Activated T-helper 17 cell treated with anti-CD3 and anti-CD28 coated beads, Interleukin-2, amount 50 U/mL, for 72 hours (primary cell): ENCODE results near the gene CELSR1. TPM values are rescaled to one million over a fixed set of nuclear protein-coding genes. Genes with fewer than 3 reads are reported as not detected.

Source experiments
- ATAC-seq: fragments of 150-1000 bp; cut with Tn5 transposase; replicated peaks from 2 replicates; pipeline ENCODE4 v1.10.0; 2021; ENCODE audit warnings: mild to moderate bottlenecking, moderate library complexity
- H3K27ac Mint-ChIP-seq: one replicate; pipeline ENCODE4 v1.8.0; 2022; ENCODE audit warnings: mixed read lengths
- H3K27me3 Mint-ChIP-seq: one replicate; pipeline ENCODE4 v1.8.0; 2022; ENCODE audit warnings: mixed read lengths
- H3K36me3 Mint-ChIP-seq: one replicate; pipeline ENCODE4 v1.8.0; 2022; ENCODE audit warnings: low read depth, mild to moderate bottlenecking, mixed read lengths
- H3K4me1 Mint-ChIP-seq: one replicate; pipeline ENCODE4 v1.8.0; 2022; ENCODE audit warnings: mixed read lengths
- H3K4me3 Mint-ChIP-seq: one replicate; pipeline ENCODE4 v1.8.0; 2022; ENCODE audit warnings: mild to moderate bottlenecking, mixed read lengths
- H3K9me3 Mint-ChIP-seq: one replicate; pipeline ENCODE4 v1.8.0; 2022; ENCODE audit warnings: mixed read lengths
- total RNA-seq, 2 donors: library from RNA; stranded (reverse); gene quantifications; one replicate each; pipeline ENCODE4 v1.2.3, GENCODE V29; 2022

The CELSR1 gene
- total RNA-seq, 2 donors from 2014 or later = 0.32 to 0.48 TPM

- H3K36me3 Mint-ChIP-seq = no peaks in the 10 kb centered on the region
- no peak overlapping the region for H3K27ac Mint-ChIP-seq
- no peaks in the 10 kb centered on the region for H3K27me3 Mint-ChIP-seq
- peaks cover 4% of the 10 kb centered on the region for H3K9me3 Mint-ChIP-seq
- no peak overlapping the region for H3K4me3 Mint-ChIP-seq
- ATAC-seq = no peak
- peaks cover 10% of the 10 kb centered on the region for H3K4me1 Mint-ChIP-seq
These were observed 32.7 kb upstream of the CELSR1 start for GRCh38 chr22:46569848-46570695.

- Mint-ChIP-seq H3K27ac (no peak overlapping the region), H3K4me1 (peaks cover 10% of the 10 kb centered on the region), H3K4me3 (no peak overlapping the region), H3K9me3 (peaks cover 4% of the 10 kb centered on the region), H3K27me3 (no peaks in the 10 kb centered on the region), H3K36me3 (no peaks in the 10 kb centered on the region)
- peak; percentile 16 for ATAC-seq
These were observed 31.8 kb upstream of the CELSR1 start for GRCh38 chr22:46569055-46569847.

- ATAC-seq = peak; percentile 20
- H3K9me3 Mint-ChIP-seq = peaks cover 4% of the 10 kb centered on the region
- no peaks in the 10 kb centered on the region for H3K36me3 Mint-ChIP-seq
- peak overlapping the region; percentile 44 for H3K27ac Mint-ChIP-seq
- no peaks in the 10 kb centered on the region for H3K27me3 Mint-ChIP-seq
- peaks cover 10% of the 10 kb centered on the region for H3K4me1 Mint-ChIP-seq
- H3K4me3 Mint-ChIP-seq = no peak overlapping the region
These were observed 30.8 kb upstream of the CELSR1 start for GRCh38 chr22:46568102-46568809.

GRCh38 chr22:46567471-46567870 lies 30.1 kb upstream of the CELSR1 start:
- peak overlapping the region; percentile 44 for H3K27ac Mint-ChIP-seq
- no peak overlapping the region for H3K4me3 Mint-ChIP-seq
- peaks cover 4% of the 10 kb centered on the region for H3K9me3 Mint-ChIP-seq
- peaks cover 10% of the 10 kb centered on the region for H3K4me1 Mint-ChIP-seq
- no peak for ATAC-seq
- no peaks in the 10 kb centered on the region for H3K36me3 Mint-ChIP-seq
- no peaks in the 10 kb centered on the region for H3K27me3 Mint-ChIP-seq

- peak overlapping the region; percentile 46 for H3K27ac Mint-ChIP-seq
- H3K9me3 Mint-ChIP-seq = no peaks in the 10 kb centered on the region
These were observed 26.8 kb upstream of the CELSR1 start for GRCh38 chr22:46564084-46564714.

GRCh38 chr22:46563381-46564083 lies 26.1 kb upstream of the CELSR1 start:
- Mint-ChIP-seq H3K27ac (peak overlapping the region; percentile 46), H3K4me3 (peak overlapping the region; percentile 50), H3K4me1 (peaks cover 10% of the 10 kb centered on the region), H3K9me3 (no peaks in the 10 kb centered on the region), H3K27me3 (no peaks in the 10 kb centered on the region), H3K36me3 (no peaks in the 10 kb centered on the region)
- peak; percentile 89 for ATAC-seq

More at GRCh38 chr22:46564084-46564714, 26.8 kb upstream of the CELSR1 start:
- no peaks in the 10 kb centered on the region for H3K36me3 Mint-ChIP-seq
- peaks cover 10% of the 10 kb centered on the region for H3K4me1 Mint-ChIP-seq
- H3K4me3 Mint-ChIP-seq = no peak overlapping the region
- no peaks in the 10 kb centered on the region for H3K27me3 Mint-ChIP-seq
- no peak for ATAC-seq

- Mint-ChIP-seq H3K4me1 (no peaks in the 10 kb centered on the region), H3K4me3 (peak overlapping the region; percentile 44), H3K36me3 (no peaks in the 10 kb centered on the region), H3K9me3 (no peaks in the 10 kb centered on the region), H3K27me3 (no peaks in the 10 kb centered on the region), H3K27ac (peak overlapping the region; percentile 75)
- peak; percentile 55 for ATAC-seq
These were observed 24.1 kb upstream of the CELSR1 start for GRCh38 chr22:46561435-46561905.

GRCh38 chr22:46560696-46561295 lies 23.4 kb upstream of the CELSR1 start:
- Mint-ChIP-seq H3K27ac (peak overlapping the region; percentile 75), H3K4me3 (peak overlapping the region; percentile 44), H3K36me3 (no peaks in the 10 kb centered on the region), H3K4me1 (no peaks in the 10 kb centered on the region), H3K9me3 (no peaks in the 10 kb centered on the region), H3K27me3 (no peaks in the 10 kb centered on the region)
- no peak for ATAC-seq

GRCh38 chr22:46557736-46558480 lies 20.5 kb upstream of the CELSR1 start:
- H3K36me3 Mint-ChIP-seq = no peaks in the 10 kb centered on the region
- no peaks in the 10 kb centered on the region for H3K27me3 Mint-ChIP-seq
- no peak overlapping the region for H3K4me3 Mint-ChIP-seq
- no peaks in the 10 kb centered on the region for H3K9me3 Mint-ChIP-seq
- no peak for ATAC-seq
- no peaks in the 10 kb centered on the region for H3K4me1 Mint-ChIP-seq
- no peak overlapping the region for H3K27ac Mint-ChIP-seq

- H3K27ac Mint-ChIP-seq = no peak overlapping the region
- no peak overlapping the region for H3K4me3 Mint-ChIP-seq
- no peaks in the 10 kb centered on the region for H3K36me3 Mint-ChIP-seq
- no peaks in the 10 kb centered on the region for H3K4me1 Mint-ChIP-seq
- no peaks in the 10 kb centered on the region for H3K9me3 Mint-ChIP-seq
- H3K27me3 Mint-ChIP-seq = no peaks in the 10 kb centered on the region
- ATAC-seq = no peak
These were observed 19.4 kb upstream of the CELSR1 start for GRCh38 chr22:46556775-46557174.

GRCh38 chr22:46553189-46553588 lies 15.8 kb upstream of the CELSR1 start:
- H3K4me3 Mint-ChIP-seq = no peak overlapping the region

GRCh38 chr22:46551996-46552395 lies 14.6 kb upstream of the CELSR1 start:
- Mint-ChIP-seq H3K4me1 (no peaks in the 10 kb centered on the region), H3K4me3 (no peak overlapping the region), H3K27ac (no peak overlapping the region), H3K36me3 (no peaks in the 10 kb centered on the region), H3K9me3 (no peaks in the 10 kb centered on the region), H3K27me3 (peaks cover 6% of the 10 kb centered on the region)
- ATAC-seq = no peak

More at GRCh38 chr22:46553189-46553588, 15.8 kb upstream of the CELSR1 start:
- no peak for ATAC-seq
- Mint-ChIP-seq H3K36me3 (no peaks in the 10 kb centered on the region), H3K27me3 (peaks cover 6% of the 10 kb centered on the region), H3K9me3 (no peaks in the 10 kb centered on the region), H3K4me1 (no peaks in the 10 kb centered on the region), H3K27ac (no peak overlapping the region)

GRCh38 chr22:46551321-46551720 lies 13.9 kb upstream of the CELSR1 start:
- no peak overlapping the region for H3K4me3 Mint-ChIP-seq
- no peak for ATAC-seq
- H3K27me3 Mint-ChIP-seq = peaks cover 6% of the 10 kb centered on the region
- no peak overlapping the region for H3K27ac Mint-ChIP-seq
- no peaks in the 10 kb centered on the region for H3K4me1 Mint-ChIP-seq
- no peaks in the 10 kb centered on the region for H3K9me3 Mint-ChIP-seq
- H3K36me3 Mint-ChIP-seq = no peaks in the 10 kb centered on the region
